Neural progenitor cell (in vitro differentiated cells): ENCODE results near the gene PMEPA1. TPM values are rescaled to one million over a fixed set of nuclear protein-coding genes. Genes with fewer than 3 reads are reported as not detected.
A peak's percentile ranks its signal among the peaks of the same experiment; 100 is the strongest.

Source experiments
- DNase-seq: peaks from one replicate; pipeline ENCODE4 v3.0.0-alpha.2; 2016; ENCODE audit warnings: low spot score
- H2AFZ ChIP-seq: fragments of 200-600 bp; sonication (generic); replicated peaks from 2 replicates; pipeline ENCODE4 v1.6.1; 2016; ENCODE audit warnings: antibody characterized with exemption
- H3F3A ChIP-seq: fragments of 200-600 bp; sonication (generic); 2 replicates; pipeline ENCODE4 v1.6.1; 2016; ENCODE audit warnings: antibody characterized with exemption, low read depth
- H3K27ac ChIP-seq: fragments of 200-600 bp; sonication (generic); 2 replicates; pipeline ENCODE4 v1.5.1; 2016; ENCODE audit warnings: mild to moderate bottlenecking
- H3K27me3 ChIP-seq: fragments of 200-600 bp; sonication (generic); 2 replicates; pipeline ENCODE4 v1.6.1; 2016; ENCODE audit warnings: mild to moderate bottlenecking, moderate library complexity
- H3K36me3 ChIP-seq: fragments of 200-600 bp; sonication (generic); 2 replicates; pipeline ENCODE4 v1.5.1; 2016
- H3K4me1 ChIP-seq: fragments of 200-600 bp; sonication (generic); 2 replicates; pipeline ENCODE4 v1.6.1; 2016; ENCODE audit warnings: mixed run types
- H3K4me2 ChIP-seq: fragments of 200-600 bp; sonication (generic); 2 replicates; pipeline ENCODE4 v1.6.1; 2016
- H3K4me3 ChIP-seq: fragments of 200-600 bp; sonication (generic); 2 replicates; pipeline ENCODE4 v1.5.1; 2016
- H3K79me2 ChIP-seq: fragments of 200-600 bp; sonication (generic); 2 replicates; pipeline ENCODE4 v1.6.1; 2016; ENCODE audit warnings: low read depth
- H3K9ac ChIP-seq: fragments of 200-600 bp; sonication (generic); 2 replicates; pipeline ENCODE4 v1.6.1; 2016
- H3K9me3 ChIP-seq: fragments of 200-600 bp; sonication (generic); 2 replicates; pipeline ENCODE4 v1.5.1; 2016; ENCODE audit warnings: low read depth
- H4K20me1 ChIP-seq: fragments of 200-600 bp; sonication (generic); 2 replicates; pipeline ENCODE4 v1.6.1; 2016; ENCODE audit warnings: low read depth
- H3K27ac Mint-ChIP-seq: 3 replicates; pipeline ENCODE4 v1.8.0; 2021; ENCODE audit warnings: mixed read lengths
- H3K27me3 Mint-ChIP-seq: 2 replicates; pipeline ENCODE4 v1.8.0; 2022; ENCODE audit warnings: low read depth, mild to moderate bottlenecking, inconsistent platforms, moderate library complexity, mixed read lengths; ENCODE audit not compliant: insufficient read depth
- H3K36me3 Mint-ChIP-seq: 3 replicates; pipeline ENCODE4 v1.8.0; 2021; ENCODE audit warnings: mixed read lengths
- H3K4me1 Mint-ChIP-seq: 3 replicates; pipeline ENCODE4 v1.8.0; 2021; ENCODE audit warnings: mixed read lengths
- H3K4me3 Mint-ChIP-seq: 3 replicates; pipeline ENCODE4 v1.8.0; 2021; ENCODE audit warnings: mild to moderate bottlenecking, moderate library complexity, mixed read lengths
- H3K9me3 Mint-ChIP-seq: 3 replicates; pipeline ENCODE4 v1.8.0; 2020; ENCODE audit warnings: mixed read lengths
- CTCF ChIP-seq: fragments of 200-600 bp; sonication (generic); IDR thresholded peaks from 2 replicates; pipeline ENCODE4 v1.5.1; 2017; ENCODE audit warnings: antibody characterized with exemption, mild to moderate bottlenecking
- EZH2 ChIP-seq: fragments of 200-600 bp; sonication (generic); IDR thresholded peaks from 2 replicates; pipeline ENCODE4 v1.6.1; 2017; ENCODE audit warnings: antibody characterized with exemption, mild to moderate bottlenecking, moderate library complexity
- EZH2phosphoT487 ChIP-seq: fragments of 200-600 bp; sonication (generic); IDR thresholded peaks from 2 replicates; pipeline ENCODE4 v1.6.1; 2017; ENCODE audit warnings: antibody characterized with exemption
- total RNA-seq: library from RNA; depleted of rRNA; stranded (reverse); fragments of >200 nt; gene quantifications from 2 replicates; pipeline ENCODE4 v1.2.3, GENCODE V29; 2015; ENCODE audit warnings: low replicate concordance

Gene PMEPA1
- total RNA-seq, 1 donor from 2014 or later = 1.7 TPM

DNA sequence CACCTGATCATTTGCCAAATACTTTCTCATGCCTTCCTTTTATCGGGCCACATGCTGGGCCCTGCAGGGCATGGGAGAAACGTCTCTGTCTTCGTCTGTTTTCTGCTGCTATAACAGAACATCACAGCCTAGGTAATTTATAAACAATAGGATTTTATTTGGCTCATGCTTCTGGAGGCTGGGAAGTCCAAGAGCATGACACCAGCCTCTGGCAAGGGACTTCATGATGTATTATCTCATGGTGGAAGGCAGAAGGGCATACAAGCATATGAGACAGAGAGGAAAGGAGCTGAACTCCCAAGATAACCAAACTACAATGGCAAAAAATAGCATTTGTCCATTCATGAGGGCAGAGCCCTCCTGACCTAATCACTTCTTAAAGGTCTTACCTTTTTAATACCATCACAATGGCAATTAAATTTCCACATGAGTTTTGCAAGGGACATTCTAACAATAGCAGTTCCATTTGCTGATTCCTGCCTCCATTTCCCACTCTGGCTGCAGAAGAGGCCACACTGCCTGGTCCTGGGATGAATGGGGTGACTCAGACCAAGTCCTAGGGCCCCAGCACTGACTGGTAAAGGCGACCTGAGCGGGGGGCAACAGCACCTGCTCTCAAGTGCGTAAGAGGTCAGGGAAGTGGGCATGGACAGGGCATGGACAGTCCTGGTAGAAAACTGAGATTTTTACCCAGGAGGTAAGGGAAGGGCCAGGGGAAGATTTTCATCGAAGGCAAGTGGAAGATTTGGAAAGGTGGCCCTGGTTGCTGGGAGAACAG is 84.4 kb downstream of the PMEPA1 start:
- no peak for TF ChIP-seq EZH2
- no peak for TF ChIP-seq CTCF
- no peak for TF ChIP-seq EZH2phosphoT487
- Mint-ChIP-seq H3K4me3 (no peak overlapping the region), H3K9me3 (peaks cover 19% of the 10 kb centered on the region), H3K27me3 (peaks cover 8% of the 10 kb centered on the region), H3K36me3 (no peaks in the 10 kb centered on the region), H3K27ac (no peak overlapping the region), H3K4me1 (peaks cover 11% of the 10 kb centered on the region)
- Histone ChIP-seq H3K27ac (no peak overlapping the region), H3K4me2 (no peak overlapping the region), H3K27me3 (no peaks in the 10 kb centered on the region), H3K79me2 (no peaks in the 10 kb centered on the region), H4K20me1 (no peaks in the 10 kb centered on the region), H3F3A (no peaks in the 10 kb centered on the region), H3K4me1 (no peaks in the 10 kb centered on the region), H3K9me3 (no peaks in the 10 kb centered on the region), H3K4me3 (no peak overlapping the region), H3K9ac (no peak overlapping the region), H3K36me3 (no peaks in the 10 kb centered on the region), H2AFZ (no peak overlapping the region)
- no peak for DNase-seq

GRCh38 chr20:57624124-57624523 is 85.7 kb downstream of the PMEPA1 start:
- Histone ChIP-seq H3K79me2 (no peaks in the 10 kb centered on the region), H3K27ac (no peak overlapping the region), H2AFZ (no peak overlapping the region), H3K4me1 (no peaks in the 10 kb centered on the region), H4K20me1 (no peaks in the 10 kb centered on the region), H3K9me3 (no peaks in the 10 kb centered on the region), H3K9ac (no peak overlapping the region), H3F3A (no peaks in the 10 kb centered on the region), H3K4me3 (no peak overlapping the region), H3K27me3 (no peaks in the 10 kb centered on the region), H3K4me2 (no peak overlapping the region), H3K36me3 (no peaks in the 10 kb centered on the region)
- no peak for DNase-seq
- no peak for TF ChIP-seq EZH2
- Mint-ChIP-seq H3K27ac (no peak overlapping the region), H3K4me3 (no peak overlapping the region), H3K4me1 (peaks cover 11% of the 10 kb centered on the region), H3K27me3 (peaks cover 10% of the 10 kb centered on the region), H3K36me3 (no peaks in the 10 kb centered on the region), H3K9me3 (peaks cover 9% of the 10 kb centered on the region)

DNA sequence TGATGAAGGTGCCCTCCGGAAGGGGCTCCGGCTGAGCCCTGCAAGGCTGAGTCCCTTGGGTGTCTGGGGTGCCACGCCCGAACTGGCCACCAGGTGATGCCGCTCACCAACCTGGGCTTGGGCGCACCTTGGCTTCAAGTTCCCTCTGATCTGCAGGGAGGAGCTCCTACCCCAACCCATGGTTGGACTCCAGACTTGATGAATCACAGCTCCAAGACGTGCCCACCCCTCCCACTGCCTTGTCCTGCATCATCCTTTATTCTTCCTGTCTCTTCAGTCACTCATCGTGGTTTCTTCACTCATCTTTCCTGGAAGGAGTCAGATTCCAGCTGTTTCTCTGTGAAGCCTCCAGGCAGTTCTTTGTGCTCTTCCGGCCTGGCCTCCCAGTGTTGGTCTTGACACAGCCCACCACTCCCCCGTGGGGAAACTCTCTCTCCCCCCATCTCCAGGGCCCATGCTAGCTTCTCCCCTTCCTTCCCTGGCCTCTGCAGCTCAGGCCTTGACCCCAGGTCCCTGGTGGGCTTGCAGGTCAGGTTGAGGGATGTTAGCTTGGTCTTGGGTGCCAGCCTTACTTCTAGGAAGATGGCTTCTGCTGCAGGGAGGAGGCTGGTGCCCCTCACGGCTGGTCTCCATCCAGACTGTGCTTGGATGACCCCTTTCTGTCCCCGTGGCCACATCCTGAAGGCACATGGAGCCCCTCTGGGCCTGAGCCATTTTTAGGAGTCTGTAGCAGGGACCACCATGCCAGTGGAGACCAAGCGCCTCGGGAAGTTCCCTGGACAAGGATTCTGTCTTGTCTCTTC is 87.0 kb downstream of the PMEPA1 start:
- H3K27me3 Mint-ChIP-seq = peaks cover 10% of the 10 kb centered on the region
- no peaks in the 10 kb centered on the region for H3K36me3 ChIP-seq
- no peak overlapping the region for H3K27ac ChIP-seq
- no peak overlapping the region for H3K4me3 ChIP-seq
- no peak overlapping the region for H3K4me3 Mint-ChIP-seq
- no peaks in the 10 kb centered on the region for H3K9me3 ChIP-seq
- peaks cover 7% of the 10 kb centered on the region for H3K4me1 Mint-ChIP-seq
- no peaks in the 10 kb centered on the region for H3K4me1 ChIP-seq
- no peak overlapping the region for H2AFZ ChIP-seq
- no peaks in the 10 kb centered on the region for H3K79me2 ChIP-seq
- TF ChIP-seq CTCF = peak; percentile 77
- TF ChIP-seq EZH2phosphoT487 = no peak
- TF ChIP-seq EZH2 = no peak
- H3K4me2 ChIP-seq = no peak overlapping the region
- no peaks in the 10 kb centered on the region for H3F3A ChIP-seq
- no peak overlapping the region for H3K27ac Mint-ChIP-seq
- DNase-seq = peak; percentile 63
- no peak overlapping the region for H3K9ac ChIP-seq
- H3K27me3 ChIP-seq = no peaks in the 10 kb centered on the region
- H3K9me3 Mint-ChIP-seq = peaks cover 9% of the 10 kb centered on the region
- no peaks in the 10 kb centered on the region for H4K20me1 ChIP-seq
- H3K36me3 Mint-ChIP-seq = no peaks in the 10 kb centered on the region

DNA sequence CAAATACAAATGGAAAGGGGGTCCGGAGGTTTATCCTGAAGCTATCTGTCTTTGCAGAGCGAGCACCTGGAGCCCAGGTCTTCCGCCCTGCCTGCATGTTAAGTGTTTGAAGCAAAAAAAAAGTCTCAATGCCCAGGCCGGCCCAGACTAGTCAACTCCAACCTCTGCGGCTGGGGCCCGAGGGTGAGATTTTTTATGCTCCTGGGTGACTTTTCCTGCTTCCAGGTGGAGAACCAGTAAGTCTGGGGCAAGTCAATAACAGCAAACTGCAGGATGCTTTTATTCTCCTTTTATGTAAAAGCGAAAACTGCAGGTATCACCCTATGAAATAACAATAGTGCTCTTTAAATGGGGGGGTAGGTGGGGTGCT is 87.6 kb downstream of the PMEPA1 start:
- H3K79me2 ChIP-seq = no peaks in the 10 kb centered on the region
- TF ChIP-seq CTCF (no peak), EZH2phosphoT487 (no peak), EZH2 (no peak)
- H3K4me1 ChIP-seq = no peaks in the 10 kb centered on the region
- no peak overlapping the region for H3K4me2 ChIP-seq
- no peak overlapping the region for H3K9ac ChIP-seq
- no peaks in the 10 kb centered on the region for H3K36me3 ChIP-seq
- peaks cover 12% of the 10 kb centered on the region for H3K27me3 Mint-ChIP-seq
- H3K4me1 Mint-ChIP-seq = peaks cover 5% of the 10 kb centered on the region
- H3K9me3 Mint-ChIP-seq = peaks cover 9% of the 10 kb centered on the region
- no peaks in the 10 kb centered on the region for H3K9me3 ChIP-seq
- no peaks in the 10 kb centered on the region for H3K36me3 Mint-ChIP-seq
- no peak overlapping the region for H3K4me3 Mint-ChIP-seq
- no peaks in the 10 kb centered on the region for H3F3A ChIP-seq
- no peak overlapping the region for H3K4me3 ChIP-seq
- no peak overlapping the region for H3K27ac Mint-ChIP-seq
- H3K27me3 ChIP-seq = no peaks in the 10 kb centered on the region
- H4K20me1 ChIP-seq = no peaks in the 10 kb centered on the region
- no peak overlapping the region for H2AFZ ChIP-seq
- H3K27ac ChIP-seq = no peak overlapping the region
- no peak for DNase-seq
